Subcutaneous abdominal adipose tissue (tissue), 5 donors: ENCODE results near the gene ABO.
"Not testable (repeated sequence)": the region's sequence is repeated elsewhere in the genome, so short reads cannot be mapped to it uniquely, and the experiment has no call there.

Experiments used
- H3K27ac ChIP-seq: one replicate; pipeline ENCODE4 v1.7.0; 2013; ENCODE audit warnings: low read depth, mild to moderate bottlenecking, inconsistent platforms, low read length, moderate library complexity
- H3K27me3 ChIP-seq, 5 donors: one replicate each; pipeline ENCODE4 v1.7.0; 2013; ENCODE audit warnings: low read length in 5 of 5, inconsistent platforms in 1 of 5; ENCODE audit not compliant: control insufficient read depth in 5 of 5, insufficient read depth in 4 of 5
- H3K36me3 ChIP-seq, 5 donors: one replicate each; pipeline ENCODE4 v1.7.0; 2013; ENCODE audit warnings: low read length in 5 of 5; ENCODE audit not compliant: control insufficient read depth in 5 of 5, insufficient read depth in 5 of 5
- H3K4me1 ChIP-seq, 5 donors: one replicate each; pipeline ENCODE4 v1.7.0; 2013; ENCODE audit warnings: low read length in 5 of 5, mild to moderate bottlenecking in 3 of 5, moderate library complexity in 1 of 5; ENCODE audit not compliant: control insufficient read depth in 5 of 5, insufficient read depth in 5 of 5
- H3K4me3 ChIP-seq, 5 donors: one replicate each; pipeline ENCODE4 v1.7.0; 2013; ENCODE audit warnings: low read length in 5 of 5, low read depth in 1 of 5
- H3K9ac ChIP-seq, 5 donors: one replicate each; pipeline ENCODE4 v1.7.0; 2013; ENCODE audit warnings: low read length in 5 of 5, mild to moderate bottlenecking in 4 of 5, moderate library complexity in 3 of 5
- H3K9me3 ChIP-seq, 5 donors: one replicate each; pipeline ENCODE4 v1.7.0; 2013; ENCODE audit warnings: low read length in 5 of 5; ENCODE audit not compliant: control insufficient read depth in 5 of 5
- donor health status: healthy.
- donor health status: healthy.
- donor health status: healthy.
- donor health status: healthy.
- donor health status: healthy.

ABO gene

DNA sequence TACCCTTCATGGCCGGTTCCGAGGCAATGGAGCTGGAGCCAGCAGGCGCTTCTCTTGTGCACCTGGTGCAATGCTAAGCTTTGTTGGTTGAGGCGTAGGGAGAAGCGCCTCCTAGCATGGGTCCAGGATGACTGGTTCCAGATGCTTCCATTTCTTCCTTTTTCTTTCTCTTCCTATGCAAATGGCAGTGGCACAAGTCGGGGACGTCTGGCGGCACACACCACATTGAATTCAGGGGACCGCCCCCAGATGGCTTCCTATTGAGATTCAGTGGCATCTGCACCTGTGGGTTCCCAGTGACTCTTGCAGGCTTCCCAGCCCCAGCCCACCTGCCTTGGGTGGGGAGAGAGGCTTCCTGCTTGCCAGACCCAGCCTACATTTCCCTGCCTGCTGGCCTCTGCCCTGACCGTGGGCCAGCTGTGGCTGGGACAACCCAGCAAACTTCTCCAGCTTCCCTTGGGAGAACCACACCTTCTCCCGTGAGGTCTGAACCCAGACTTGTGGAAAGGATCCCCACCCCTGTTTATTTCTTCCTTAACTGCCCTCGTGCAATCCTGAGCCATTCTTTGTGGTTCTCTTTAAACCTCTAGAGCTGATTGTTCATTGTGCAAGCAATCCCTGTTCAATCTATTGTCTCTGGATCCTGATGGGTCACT lies 57.5 kb downstream of the ABO start:
- not testable (repeated sequence) for H3K4me1 ChIP-seq, H3K9me3 ChIP-seq, H3K27me3 ChIP-seq, H3K9ac ChIP-seq, H3K27ac ChIP-seq, H3K36me3 ChIP-seq, H3K4me3 ChIP-seq

DNA sequence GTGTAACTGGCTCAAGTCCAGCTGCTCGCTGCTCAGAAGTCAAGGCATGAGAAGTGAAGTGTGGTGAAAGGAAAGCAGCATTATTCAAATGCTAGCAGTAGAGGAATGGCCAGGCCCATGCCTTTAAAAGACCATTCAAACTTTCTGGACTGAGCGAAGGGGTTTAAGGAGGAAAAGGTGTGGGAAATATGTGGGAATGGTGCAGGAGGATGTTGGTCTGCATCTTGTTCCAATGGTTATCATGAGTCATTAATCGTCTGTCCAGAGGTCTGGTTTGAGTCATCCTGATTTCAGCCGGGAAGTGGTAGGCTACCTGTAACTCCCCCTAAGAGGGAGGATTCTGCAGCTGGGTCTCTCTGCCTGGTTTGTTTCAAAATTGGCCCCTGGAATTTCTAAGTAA lies 60.7 kb downstream of the ABO start:
- H3K27ac ChIP-seq, H3K9ac ChIP-seq, H3K36me3 ChIP-seq, H3K4me1 ChIP-seq, H3K4me3 ChIP-seq: not testable (repeated sequence)
- Histone ChIP-seq H3K9me3 (peaks cover 2 to 11% (median 7%) of the 10 kb centered on the region in 5 donors), H3K27me3 (peaks cover 0 to 17% (median 14%) of the 10 kb centered on the region in 5 donors)

DNA sequence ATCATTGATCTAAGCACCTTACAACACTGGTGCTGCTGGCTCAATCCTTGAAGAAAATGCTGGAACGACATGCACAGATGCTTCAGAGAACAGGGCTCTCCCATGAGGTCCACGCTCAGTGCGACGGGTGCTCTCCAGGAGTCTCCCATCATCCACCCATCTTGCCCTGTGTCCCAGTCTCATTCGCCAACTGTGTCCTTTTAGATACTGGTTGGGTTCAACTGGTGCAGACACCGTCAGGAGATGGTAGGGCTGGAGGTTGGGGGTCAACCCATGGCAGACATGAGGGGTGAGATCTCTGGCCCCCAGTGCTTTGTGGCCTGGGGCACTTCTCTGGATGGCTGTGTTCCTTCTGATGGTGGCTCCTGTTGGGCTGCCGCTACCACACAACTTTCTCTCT lies 64.4 kb downstream of the ABO start:
- Histone ChIP-seq H3K9ac (no peak overlapping the region), H3K4me1 (no peaks in the 10 kb centered on the region), H3K27ac (no peak overlapping the region), H3K36me3 (no peaks in the 10 kb centered on the region), H3K4me3 (no peak overlapping the region), H3K27me3 (peaks cover 6 to 21% (median 14%) of the 10 kb centered on the region in 5 donors), H3K9me3 (peaks cover 2 to 11% (median 7%) of the 10 kb centered on the region in 5 donors)

DNA sequence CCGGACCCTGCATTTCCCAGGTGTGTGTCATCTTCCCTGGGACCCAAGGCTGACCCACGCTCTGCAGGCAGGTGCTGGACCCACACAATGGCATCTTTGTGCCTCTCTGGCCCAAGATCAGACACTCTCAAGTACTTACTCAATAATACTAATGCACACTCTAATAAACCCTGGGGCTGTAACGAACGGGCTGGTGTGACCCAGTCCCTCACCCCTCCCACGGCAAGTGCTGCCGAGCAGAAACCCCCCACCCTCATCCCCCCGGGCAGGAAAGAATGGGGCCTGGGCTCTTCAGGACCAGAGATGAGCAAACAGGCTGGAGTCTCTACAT lies 64.8 kb downstream of the ABO start:
- H3K9me3 ChIP-seq, result peaks cover 2 to 11% (median 7%) of the 10 kb centered on the region in 5 donors
- H3K27ac ChIP-seq, result no peak overlapping the region
- no peaks in the 10 kb centered on the region for H3K4me1 ChIP-seq
- H3K36me3 ChIP-seq, result no peaks in the 10 kb centered on the region
- H3K9ac ChIP-seq, result no peak overlapping the region
- H3K4me3 ChIP-seq, result no peak overlapping the region
- H3K27me3 ChIP-seq, result peaks cover 6 to 21% (median 14%) of the 10 kb centered on the region in 5 donors

DNA sequence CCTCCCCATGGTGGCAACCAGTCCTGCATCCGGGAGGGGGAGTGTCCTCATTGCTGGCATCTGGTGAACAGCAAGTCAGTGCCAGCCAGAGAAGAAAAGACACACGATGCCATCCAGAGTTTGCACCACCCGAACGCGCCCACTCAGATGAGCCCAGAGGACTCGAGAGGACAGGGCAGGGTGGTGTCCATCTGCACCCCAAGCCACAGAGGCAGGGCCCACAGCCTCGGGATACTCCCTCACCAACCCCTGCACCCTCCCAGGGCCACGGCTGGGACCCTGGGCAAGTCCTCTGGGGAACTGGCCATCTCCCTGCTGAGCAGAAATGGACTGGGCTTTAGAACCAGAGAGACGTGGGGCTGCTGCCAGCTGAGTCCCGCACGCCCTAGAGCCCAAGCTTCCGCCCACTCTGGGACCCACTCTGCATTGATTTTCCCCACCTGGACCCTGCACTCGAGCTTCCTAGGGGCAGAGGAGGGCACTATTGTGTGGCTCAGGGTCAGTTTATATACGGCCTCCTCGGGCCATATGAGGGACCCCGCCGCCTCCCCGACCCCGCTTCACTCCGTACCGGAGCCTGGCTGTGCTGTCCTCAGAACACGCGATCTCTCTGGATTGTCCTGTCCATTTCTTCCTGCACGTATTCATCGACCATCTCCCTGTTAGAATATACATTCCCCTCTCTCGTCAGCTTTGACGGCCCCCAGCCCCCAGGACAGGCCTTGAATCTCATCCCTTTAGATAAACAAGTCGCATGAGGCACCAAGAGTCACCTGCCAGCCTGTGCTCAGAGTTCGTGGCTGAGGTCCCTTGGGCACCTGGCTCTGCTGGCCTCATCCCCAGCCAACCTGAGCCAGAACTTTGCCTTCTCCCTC lies 65.4 kb downstream of the ABO start:
- H3K27ac ChIP-seq, H3K4me1 ChIP-seq, H3K36me3 ChIP-seq, H3K4me3 ChIP-seq, H3K9ac ChIP-seq: not testable (repeated sequence)
- Histone ChIP-seq H3K9me3 (peaks cover 2 to 11% (median 7%) of the 10 kb centered on the region in 5 donors), H3K27me3 (peaks cover 6 to 21% (median 17%) of the 10 kb centered on the region in 5 donors)

DNA sequence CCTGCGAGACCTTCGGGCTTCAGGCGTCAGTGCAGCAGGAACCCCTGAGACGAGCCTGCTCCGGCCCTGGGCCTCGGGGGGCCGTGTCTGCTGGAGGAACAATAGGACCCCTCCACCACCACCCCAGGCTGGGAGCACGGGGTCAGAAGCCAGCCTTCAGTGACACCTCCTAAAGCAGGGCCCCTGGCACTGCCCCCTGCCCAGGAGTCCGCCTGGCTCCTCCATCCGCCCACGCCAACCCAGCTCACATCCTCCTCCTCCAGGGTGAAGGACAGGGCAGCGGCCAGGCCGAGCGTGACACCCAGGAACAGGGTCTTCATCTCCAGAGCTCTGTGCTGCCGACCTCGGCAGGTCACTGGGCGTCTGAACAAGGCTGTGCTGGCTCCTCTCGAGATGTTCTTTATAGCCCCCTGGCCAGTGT lies 66.1 kb downstream of the ABO start, which contains the start of gene OBP2B:
TSS of gene OBP2B (minus strand) at position 371 of the 421 bp plus-strand sequence. CDS start at position 320, 51 bp downstream.
- Histone ChIP-seq H3K27me3 (peaks cover 6 to 21% (median 18%) of the 10 kb centered on the region in 5 donors), H3K9me3 (peaks cover 2 to 11% (median 7%) of the 10 kb centered on the region in 5 donors)
- H3K4me1 ChIP-seq, H3K4me3 ChIP-seq, H3K27ac ChIP-seq, H3K9ac ChIP-seq, H3K36me3 ChIP-seq: not testable (repeated sequence)

DNA sequence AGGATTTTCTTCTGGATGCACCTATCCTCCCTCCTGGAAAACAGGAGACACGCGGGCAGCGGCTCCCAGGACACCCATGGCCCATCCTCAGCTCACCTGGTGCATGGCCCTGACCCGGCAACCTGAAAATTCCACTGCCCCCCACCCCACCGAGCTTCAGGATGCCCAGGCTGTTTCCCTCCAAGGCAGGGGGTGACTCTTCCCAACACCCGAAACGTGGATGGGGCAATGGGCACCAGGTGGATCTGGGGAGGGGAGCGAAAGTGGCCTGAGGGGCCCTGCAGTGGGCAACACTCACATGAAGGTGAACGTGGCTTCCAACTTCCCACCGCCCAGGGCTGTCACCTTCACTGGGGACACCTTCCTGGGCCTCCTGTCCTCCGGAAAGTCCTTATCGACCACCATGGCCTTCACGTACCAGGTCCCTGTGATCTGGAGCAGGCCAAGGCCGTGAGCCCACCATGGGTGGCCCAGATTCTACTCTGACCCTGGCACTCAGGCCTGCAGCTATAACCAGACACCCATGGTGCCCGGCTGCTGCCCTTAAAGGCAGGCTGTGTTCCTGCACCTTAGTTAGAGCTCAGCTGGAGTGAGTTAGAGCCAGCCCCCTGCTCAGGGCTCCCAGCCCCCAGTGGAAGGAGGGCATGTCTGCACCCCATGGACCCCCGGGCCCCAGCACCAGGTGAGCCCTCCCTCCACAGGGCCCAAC lies 66.7 kb downstream of the ABO start:
- not testable (repeated sequence) for H3K36me3 ChIP-seq, H3K27ac ChIP-seq, H3K4me1 ChIP-seq, H3K9ac ChIP-seq, H3K4me3 ChIP-seq
- Histone ChIP-seq H3K27me3 (peaks cover 6 to 24% (median 18%) of the 10 kb centered on the region in 5 donors), H3K9me3 (peaks cover 2 to 11% (median 7%) of the 10 kb centered on the region in 5 donors)

DNA sequence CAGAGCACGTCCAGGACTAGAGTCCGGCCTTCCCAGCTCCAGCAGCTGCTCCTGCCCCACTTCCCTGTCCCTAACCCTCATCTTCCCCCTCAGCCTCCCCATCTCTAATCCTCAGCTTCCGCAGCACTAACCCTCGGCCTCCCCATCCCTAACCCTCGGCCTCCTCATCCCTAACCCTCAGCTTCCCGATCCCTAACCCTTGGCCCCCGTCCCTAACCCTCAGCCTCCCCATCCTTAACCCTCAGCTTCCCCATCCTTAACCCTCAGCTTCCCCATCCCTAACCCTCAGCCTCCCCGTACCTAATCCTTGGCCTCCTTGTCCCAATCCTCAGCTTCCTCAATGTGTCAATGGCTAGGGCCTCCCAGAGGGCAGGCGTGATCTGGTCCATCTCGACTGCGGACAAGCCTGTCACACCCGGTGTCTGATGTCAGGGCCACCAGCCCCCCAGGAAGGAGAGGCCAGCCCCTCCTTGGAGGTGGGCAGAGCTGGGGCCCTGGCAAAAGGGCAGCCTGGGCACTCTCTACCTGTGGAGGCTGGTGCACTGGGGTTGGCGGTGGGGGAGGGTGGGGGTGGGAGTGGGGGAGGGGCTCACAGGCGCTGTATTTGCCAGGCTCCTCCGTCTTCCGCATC lies 67.3 kb downstream of the ABO start:
- no peak overlapping the region for H3K9ac ChIP-seq
- no peaks in the 10 kb centered on the region for H3K4me1 ChIP-seq
- H3K36me3 ChIP-seq, result no peaks in the 10 kb centered on the region
- H3K9me3 ChIP-seq, result peaks cover 2 to 11% (median 7%) of the 10 kb centered on the region in 5 donors
- H3K27ac ChIP-seq, result no peak overlapping the region
- peaks cover 6 to 24% (median 23%) of the 10 kb centered on the region in 5 donors for H3K27me3 ChIP-seq
- H3K4me3 ChIP-seq, result no peak overlapping the region

DNA sequence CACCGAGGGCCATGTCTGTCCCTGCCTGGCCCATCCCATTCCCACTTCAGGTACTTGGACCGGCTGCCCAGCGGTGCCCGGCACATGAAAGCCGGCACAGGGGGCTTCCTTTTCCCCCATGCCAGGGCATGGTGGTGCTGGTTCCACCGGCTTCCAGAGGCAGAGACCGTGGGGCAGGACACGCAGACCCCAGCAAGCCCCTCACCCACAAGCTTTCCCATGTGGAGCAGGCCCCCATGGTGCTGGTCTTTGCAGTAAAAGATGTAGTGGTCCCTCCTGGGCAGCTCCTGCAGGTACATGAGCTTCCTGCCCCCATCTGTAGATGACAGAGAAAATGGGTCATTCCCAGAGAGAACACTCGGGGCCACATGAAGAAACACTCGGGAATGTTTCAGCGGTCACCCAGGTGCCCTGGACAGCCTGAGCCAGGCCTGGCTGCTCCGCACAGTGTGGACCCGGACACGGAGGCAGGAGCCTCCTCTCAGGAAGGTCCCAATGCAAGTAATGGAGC lies 67.9 kb downstream of the ABO start:
- Histone ChIP-seq H3K4me1 (no peaks in the 10 kb centered on the region), H3K9ac (no peak overlapping the region), H3K27ac (no peak overlapping the region), H3K36me3 (no peaks in the 10 kb centered on the region), H3K9me3 (peaks cover 2 to 9% (median 7%) of the 10 kb centered on the region in 5 donors), H3K27me3 (peaks cover 6 to 24% (median 23%) of the 10 kb centered on the region in 5 donors), H3K4me3 (no peak overlapping the region)
